ENCODE data around the gene RPL27A.

RPL27A gene

DNA sequence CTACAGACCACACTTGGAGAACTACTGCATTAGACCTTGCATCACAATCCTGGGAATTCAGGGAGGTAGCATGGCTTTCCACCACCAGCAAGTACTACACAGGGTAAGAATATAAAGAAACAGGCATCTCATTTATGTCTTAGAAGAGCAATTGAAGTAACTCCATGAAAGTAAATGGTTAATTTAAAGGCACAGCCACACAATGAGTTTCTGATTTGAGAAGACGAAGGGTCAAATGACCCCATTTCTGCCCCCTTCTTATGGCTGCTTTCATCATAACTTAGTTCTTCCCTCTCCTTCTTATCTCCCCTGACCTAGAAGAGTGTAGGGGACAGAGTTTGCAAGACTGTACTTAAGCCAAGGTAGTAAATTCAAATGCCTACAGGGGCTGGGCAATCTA is 6.1 kb upstream of the RPL27A start:
- DNase-seq, result no peak

- no peak for DNase-seq
These were observed 3.6 kb upstream of the RPL27A start for GRCh38 chr11:8679006-8679405.

DNA sequence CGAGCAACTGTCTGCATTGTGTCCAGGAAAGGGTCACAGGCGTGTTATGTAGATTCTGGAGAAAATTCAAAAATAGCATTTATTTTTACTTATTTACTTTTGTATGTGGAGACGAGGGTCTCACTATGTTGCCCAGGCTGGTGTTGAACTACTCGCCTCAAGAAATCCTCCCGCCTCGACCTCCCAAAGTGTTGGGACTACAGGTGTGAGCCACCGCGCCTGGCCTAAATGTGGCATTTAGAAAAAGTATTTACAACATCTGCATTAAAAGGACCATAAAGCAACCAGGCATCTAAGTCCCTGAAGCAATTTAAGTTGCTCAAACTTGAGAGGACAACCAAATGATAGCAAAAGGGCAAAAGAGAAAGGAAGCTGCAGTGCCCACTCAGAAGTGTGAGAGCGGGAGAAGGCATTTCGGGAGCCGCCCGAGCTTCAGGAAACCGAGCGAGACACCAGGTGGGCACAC is 722 bp upstream of the RPL27A start:
- peak; percentile 62 for DNase-seq

DNA sequence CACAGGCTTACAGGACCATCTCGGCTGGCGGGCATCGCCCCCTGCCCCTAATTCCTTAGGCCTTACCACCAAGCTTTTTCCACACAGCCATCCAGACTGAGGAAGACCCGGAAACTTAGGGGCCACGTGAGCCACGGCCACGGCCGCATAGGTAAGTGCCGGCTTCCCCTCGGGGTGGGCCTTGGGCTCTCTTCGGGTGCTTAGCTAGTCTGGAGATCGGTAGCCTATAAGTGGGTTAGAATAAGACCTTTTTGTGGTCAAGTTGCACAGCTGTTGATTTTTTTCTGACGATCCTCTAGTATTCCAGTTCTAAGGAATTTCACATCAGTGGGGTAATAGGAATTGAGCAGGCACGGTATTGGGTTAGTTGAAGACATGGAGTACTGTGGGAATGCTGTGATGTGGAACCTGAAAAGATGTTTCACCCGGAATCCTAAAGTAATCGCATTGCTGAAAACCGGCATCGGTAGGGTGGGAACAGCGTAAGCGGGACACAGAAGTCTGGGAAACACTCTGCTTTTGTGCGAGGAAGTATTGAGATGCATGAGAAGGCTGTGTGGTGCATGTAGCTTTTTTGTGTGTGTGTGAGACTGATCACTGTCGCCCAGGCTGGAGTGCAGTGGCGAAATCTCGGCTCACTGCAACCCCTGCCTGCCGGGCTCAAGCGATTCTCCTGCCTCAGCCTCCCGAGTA is 669 bp downstream of the RPL27A start:
- DNase-seq, result peak; percentile 63

- DNase-seq, result no peak
These were observed 2.2 kb downstream of the RPL27A start for GRCh38 chr11:8684600-8685290.

- DNase-seq, result no peak
These were observed 2.7 kb downstream of the RPL27A start for GRCh38 chr11:8685306-8685705.

DNA sequence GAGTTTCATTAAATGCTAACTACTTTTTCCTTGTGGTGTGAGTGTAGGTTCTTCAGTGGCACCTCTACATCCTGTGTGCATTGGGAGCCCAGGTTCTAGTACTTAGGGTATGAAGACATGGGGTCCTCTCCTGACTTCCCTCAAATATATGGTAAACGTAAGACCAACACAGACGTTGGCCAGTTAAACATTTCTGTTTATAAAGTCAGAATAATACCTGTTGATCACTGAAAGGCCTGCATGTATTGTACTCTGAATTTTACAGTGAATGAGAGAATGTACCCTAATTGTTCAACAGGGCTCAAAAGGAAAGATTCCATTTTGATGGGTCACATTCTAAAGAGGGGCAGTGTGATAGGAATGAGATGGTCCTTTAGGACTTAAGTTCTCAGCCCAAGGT is 3.2 kb downstream of the RPL27A start:
- DNase-seq, result no peak

GRCh38 chr11:8686325-8686724 is 3.7 kb downstream of the RPL27A start:
- DNase-seq, result no peak

DNA sequence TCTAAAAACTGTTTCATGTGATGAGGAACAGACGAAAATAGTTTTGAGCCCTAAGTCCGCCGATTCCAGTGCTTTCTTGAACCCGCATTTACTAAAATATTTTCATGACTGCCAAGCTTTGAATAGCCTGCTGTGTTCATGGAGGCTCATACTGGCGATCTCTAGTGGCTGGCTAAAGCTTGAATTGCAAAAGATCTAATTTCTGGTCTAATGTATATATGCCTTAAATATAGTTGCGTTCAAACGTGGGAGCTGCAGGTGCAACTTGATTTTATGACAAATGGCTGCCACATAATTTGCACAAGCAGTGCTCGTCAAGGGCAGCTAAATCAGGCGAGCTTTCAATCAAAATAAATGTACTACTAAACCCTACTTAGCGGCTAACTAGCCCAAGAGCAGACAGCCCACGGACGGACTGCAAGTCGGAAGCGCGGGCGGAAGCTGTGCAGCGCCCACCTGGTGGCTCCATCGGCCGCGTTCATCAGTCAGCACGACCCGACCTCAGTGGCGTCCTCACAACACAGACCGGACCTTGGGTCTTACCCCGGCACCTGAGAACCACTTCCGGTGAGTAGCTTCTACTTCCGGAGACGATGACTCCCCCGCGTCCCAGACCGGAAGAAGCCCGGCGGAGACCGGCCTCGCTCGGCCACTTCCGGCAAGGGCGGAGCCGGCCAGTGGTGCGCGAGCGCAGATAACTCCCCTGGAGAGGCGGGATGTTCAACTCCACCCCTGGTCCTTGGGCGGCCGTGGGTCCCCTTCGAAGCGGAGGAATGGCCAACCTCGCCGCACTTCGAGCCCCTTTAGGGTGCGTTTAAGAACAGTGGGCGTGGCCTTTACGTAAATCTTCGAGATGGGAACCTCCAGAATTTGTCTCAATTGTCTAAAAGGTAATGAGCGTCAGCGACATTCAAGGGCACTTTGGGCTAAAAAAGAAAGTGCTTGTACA is 6.1 kb downstream of the RPL27A start:
- DNase-seq, result peak; percentile 99

GRCh38 chr11:8689726-8690255 is 7.2 kb downstream of the RPL27A start:
- DNase-seq, result no peak

- no peak for DNase-seq
These were observed 8.1 kb downstream of the RPL27A start for GRCh38 chr11:8690374-8691342.

DNA sequence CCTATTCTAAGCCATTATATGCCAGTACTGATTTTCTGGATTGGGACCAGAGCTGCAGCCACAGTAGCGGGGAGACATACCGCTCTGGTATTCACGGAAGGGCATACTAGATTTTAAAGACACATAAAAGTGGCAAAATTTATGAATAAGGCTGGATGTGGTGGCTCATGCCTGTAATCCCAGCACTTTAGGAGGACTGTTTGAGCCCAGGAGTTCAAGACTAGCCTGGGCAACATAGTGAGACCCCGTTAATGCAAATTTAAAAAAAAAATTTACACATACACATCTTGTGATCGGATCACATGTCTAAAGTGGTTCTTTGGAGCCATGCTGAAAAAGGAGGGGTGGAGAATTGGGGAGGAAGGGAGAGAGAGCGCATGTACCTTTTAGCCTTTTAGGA is 9.0 kb downstream of the RPL27A start:
- no peak for DNase-seq

DNA sequence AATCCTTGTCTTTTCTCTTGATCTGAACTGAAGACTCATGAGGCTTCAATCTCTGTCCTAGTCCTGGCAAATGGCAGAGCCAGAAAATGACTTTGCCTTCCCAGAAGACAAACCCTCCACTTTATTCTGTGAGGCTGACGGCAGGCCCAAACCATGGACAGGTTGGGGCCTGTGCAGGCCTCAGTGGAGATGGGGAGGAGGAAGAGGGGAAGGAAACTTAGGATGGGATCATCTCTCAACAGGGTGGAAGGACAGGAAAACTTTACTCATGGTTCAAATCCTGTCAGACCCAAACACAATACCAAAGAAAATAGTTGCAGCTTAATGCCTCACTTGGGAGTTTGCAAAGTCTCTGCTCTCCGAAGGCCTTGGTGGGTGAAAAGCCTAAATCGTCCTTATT is 9.8 kb downstream of the RPL27A start:
- DNase-seq, result no peak

DNA sequence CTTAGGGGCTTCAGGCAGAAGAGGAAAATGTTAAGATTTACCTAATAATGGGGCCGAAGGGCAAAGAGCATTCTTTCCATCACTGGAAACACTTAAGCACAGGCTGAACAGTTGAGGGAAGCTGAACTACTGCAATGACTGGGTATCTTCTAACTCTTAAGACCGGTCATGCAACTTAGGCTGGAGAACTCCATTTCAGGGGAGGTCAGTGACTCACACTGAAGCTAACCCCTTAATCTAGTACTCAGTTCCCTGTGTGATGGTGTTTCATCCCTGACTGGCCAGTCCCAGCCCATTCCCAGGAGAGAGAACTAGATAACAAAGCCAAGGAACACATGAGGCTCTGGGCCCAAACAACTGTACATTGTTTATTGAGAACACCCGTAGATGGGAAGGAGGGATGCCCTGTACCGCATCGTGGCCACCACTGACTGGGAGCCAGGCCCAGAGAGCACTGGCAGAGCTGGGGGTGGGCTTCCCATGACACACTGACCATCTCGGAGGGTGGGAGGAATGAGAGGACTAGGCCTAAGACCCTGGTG is 10.5 kb downstream of the RPL27A start:
- DNase-seq, result no peak

DNA sequence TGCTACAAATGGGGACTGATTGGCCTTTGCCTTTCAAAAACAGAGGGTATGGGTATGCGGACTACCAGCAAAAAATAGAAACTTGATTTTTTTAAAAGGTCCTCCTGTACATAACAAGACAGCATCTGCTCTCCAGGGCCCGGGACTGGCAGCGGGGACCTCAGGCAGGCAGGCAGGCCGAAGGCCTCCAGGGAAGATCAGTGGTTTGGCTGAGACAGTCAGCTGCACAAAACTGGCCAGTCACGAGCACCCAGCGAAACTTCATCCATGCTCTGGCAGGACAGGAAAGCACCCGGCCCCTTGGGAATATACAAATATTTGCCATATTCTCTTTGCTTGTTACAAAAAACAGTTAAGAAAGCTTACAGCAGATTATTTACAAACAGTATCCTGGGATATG is 11.0 kb downstream of the RPL27A start:
- DNase-seq, result no peak

- DNase-seq, result peak; percentile 72
These were observed 11.5 kb downstream of the RPL27A start for GRCh38 chr11:8694137-8694536.

GRCh38 chr11:8697054-8697453 is 14.5 kb downstream of the RPL27A start:
- DNase-seq, result no peak

DNA sequence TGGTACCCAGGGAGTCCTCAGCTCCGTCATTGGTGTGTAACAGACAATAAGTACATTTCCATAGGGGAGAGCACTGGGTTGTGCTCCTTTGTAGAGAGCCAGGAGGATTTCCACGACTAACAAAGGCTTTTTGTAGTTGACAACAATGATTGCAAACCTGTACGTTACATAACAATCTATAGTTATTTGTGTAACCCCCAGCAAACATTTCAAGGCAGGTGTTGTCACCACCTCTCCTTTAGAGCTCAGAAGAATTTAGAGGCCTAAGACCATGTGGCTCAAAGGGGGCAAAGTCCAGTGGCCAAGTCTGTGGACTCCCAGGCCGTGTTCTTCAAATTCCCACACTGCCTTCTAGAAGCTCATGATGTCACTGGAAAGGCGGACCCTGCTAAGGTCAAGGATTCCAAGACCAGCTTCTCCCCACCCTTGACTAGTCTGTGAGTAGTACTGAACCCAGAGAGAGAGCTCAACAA is 15.8 kb downstream of the RPL27A start:
- DNase-seq, result no peak

- no peak for DNase-seq
These were observed 16.4 kb downstream of the RPL27A start for GRCh38 chr11:8698917-8699441.

GRCh38 chr11:8699903-8700302 is 17.3 kb downstream of the RPL27A start:
- DNase-seq, result no peak

- no peak for DNase-seq
These were observed 19.5 kb downstream of the RPL27A start for GRCh38 chr11:8701891-8702597.

Data from NCI-H69 (cell line).